T-helper 2 cell (primary cell): ENCODE results near the gene FAIM2.

Experiments
- DNase-seq, 5 experiments: peaks; one replicate each; pipeline versions ENCODE4 v3.0.0 to v3.0.0-alpha.2; 2012 to 2022

The FAIM2 gene

GRCh38 chr12:49821373-49822287 lies 82.1 kb downstream of the FAIM2 start:
- no peak for DNase-seq

GRCh38 chr12:49819786-49820185 lies 83.9 kb downstream of the FAIM2 start:
- DNase-seq = no peak

GRCh38 chr12:49818241-49818895 lies 85.3 kb downstream of the FAIM2 start:
- no peak for DNase-seq
